Measurements from ENCODE around the gene ANKRD13C. TPM values are rescaled to one million over a fixed set of nuclear protein-coding genes. Genes with fewer than 3 reads are reported as not detected.

ANKRD13C gene
- total RNA-seq, 1 donor from 2014 or later, result 26.5 TPM

- Mint-ChIP-seq H3K9me3 (no peaks in the 10 kb centered on the region), H3K36me3 (ENCODE audit: low read depth) (peaks cover 32% of the 10 kb centered on the region), H3K4me1 (ENCODE audit: low read depth) (peaks cover 43% of the 10 kb centered on the region), H3K4me3 (peak within 1 kb of the TSS; percentile 93), H3K27ac (peak within 1 kb of the TSS; percentile 99), H3K27me3 (ENCODE audit: insufficient read depth) (no peaks in the 10 kb centered on the region)
- intact Hi-C loops (cut with micrococcal nuclease), result loop anchor here (1.0 to 5.0 kb wide), 8 partner anchors 14 to 1724 kb away; partner anchors contain the start of genes ANKRD13C, CTH, DEPDC1 and LRRC40
- peak; percentile 95 for DNase-seq (ENCODE audit: low spot score)
Measured at GRCh38 chr1:70221238-70222121, 133.0 kb downstream of the ANKRD13C start, which contains the start of gene SRSF11. SRSF11 (plus strand) TSS chr1:70221380; CDS start chr1:70221637, 257 bp downstream.

DNA sequence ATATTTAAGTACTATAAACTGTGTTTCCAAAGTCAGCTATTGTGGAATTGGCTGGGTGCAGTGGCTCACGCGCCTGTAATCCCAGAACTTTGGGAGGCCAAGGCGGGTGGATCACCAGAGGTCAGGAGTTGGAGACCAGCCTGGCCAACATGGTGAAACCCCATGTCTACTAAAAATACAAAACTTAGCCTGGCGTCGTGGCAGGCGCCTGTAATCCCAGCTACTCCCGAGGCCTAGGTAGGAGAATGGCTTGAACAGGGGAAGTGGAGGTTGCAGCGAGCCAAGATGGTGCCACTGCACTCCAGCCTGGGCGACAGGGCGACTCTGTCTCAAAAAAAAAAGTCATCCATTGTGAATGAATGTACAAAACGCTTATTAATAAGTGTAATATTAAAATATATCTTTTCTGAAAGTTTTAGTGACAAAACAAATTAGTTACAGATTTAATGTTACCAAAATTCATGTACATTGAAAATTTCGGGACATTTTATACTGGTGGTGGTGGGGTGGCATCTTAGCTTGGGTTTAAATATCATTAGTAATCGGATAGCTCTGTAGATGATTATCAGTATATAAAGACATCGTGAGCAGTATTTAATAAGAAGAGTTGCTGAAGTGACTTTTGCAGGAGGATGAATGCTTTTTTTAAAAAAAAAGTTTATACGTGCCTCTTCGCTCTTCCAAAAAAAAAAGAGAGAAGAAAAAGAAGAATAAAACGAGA is 133.8 kb downstream of the ANKRD13C start:
- intact Hi-C loops (cut with micrococcal nuclease), result loop anchor here (1.0 to 5.0 kb wide), 8 partner anchors 15 to 1723 kb away; partner anchors contain the start of genes ANKRD13C, CTH, DEPDC1 and LRRC40
- Mint-ChIP-seq H3K36me3 (ENCODE audit: low read depth) (peaks cover 32% of the 10 kb centered on the region), H3K4me3 (peak overlapping the region; percentile 93), H3K27me3 (ENCODE audit: insufficient read depth) (no peaks in the 10 kb centered on the region), H3K4me1 (ENCODE audit: low read depth) (peaks cover 41% of the 10 kb centered on the region), H3K27ac (peak overlapping the region; percentile 99), H3K9me3 (no peaks in the 10 kb centered on the region)
- no peak for DNase-seq (ENCODE audit: low spot score)

GRCh38 chr1:70220015-70220414 is 134.5 kb downstream of the ANKRD13C start:
- H3K4me1 Mint-ChIP-seq (ENCODE audit: low read depth), result peaks cover 41% of the 10 kb centered on the region

DNA sequence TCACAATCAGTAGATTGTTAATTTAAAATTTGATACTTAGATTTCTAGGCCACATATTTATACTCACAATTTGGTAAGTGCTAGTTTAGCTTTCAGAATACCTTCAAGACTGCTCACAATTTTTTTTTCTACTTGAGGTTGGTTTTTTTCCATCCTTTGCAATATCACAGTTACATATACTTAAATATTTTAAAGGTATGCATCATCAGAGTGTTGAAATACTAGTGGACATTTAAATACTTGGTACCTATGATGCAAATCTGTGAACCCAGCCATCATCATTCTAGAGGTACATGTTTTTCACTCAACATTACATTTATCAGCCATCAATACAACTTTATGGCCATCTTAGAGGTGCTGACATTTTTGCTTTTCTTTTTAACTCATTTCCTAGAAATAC is 143.0 kb downstream of the ANKRD13C start:
- H3K27ac Mint-ChIP-seq, result no peak overlapping the region
- H3K27me3 Mint-ChIP-seq (ENCODE audit: insufficient read depth), result no peaks in the 10 kb centered on the region
- DNase-seq (ENCODE audit: low spot score), result no peak
- intact Hi-C loops (cut with micrococcal nuclease), result no loop called here
- no peaks in the 10 kb centered on the region for H3K9me3 Mint-ChIP-seq
- peaks cover 38% of the 10 kb centered on the region for H3K4me1 Mint-ChIP-seq (ENCODE audit: low read depth)
- no peak overlapping the region for H3K4me3 Mint-ChIP-seq
- peaks cover 20% of the 10 kb centered on the region for H3K36me3 Mint-ChIP-seq (ENCODE audit: low read depth)

More at GRCh38 chr1:70220015-70220414, 134.5 kb downstream of the ANKRD13C start:
- no peak for DNase-seq (ENCODE audit: low spot score)
- Mint-ChIP-seq H3K4me3 (peak overlapping the region; percentile 59), H3K36me3 (ENCODE audit: low read depth) (peaks cover 34% of the 10 kb centered on the region), H3K9me3 (no peaks in the 10 kb centered on the region), H3K27me3 (ENCODE audit: insufficient read depth) (no peaks in the 10 kb centered on the region), H3K27ac (peak overlapping the region; percentile 84)
- intact Hi-C loops (cut with micrococcal nuclease), result loop anchor here (2.0 to 5.0 kb wide), 3 partner anchors 88 to 1723 kb away; partner anchors contain the start of gene DEPDC1

DNA sequence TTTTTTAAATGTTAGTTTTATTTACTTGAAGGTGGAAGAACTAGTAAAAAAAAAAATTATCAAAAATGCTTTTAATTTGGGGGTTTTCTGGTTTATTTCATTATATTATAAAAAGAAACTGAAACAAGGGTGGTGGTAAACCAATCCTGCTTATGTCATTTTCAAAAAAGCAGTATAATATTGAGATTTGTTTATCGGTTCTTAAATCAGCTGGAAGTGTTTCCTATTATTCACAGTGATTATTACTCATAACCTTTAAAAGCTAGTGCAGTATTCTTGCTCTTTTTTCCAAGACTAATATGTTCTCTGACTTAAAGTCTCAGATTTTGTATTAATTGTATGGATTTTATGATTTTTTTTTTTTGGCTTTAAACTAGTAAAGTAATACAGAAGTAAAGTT is 143.7 kb downstream of the ANKRD13C start:
- Mint-ChIP-seq H3K4me3 (no peak overlapping the region), H3K27ac (no peak overlapping the region), H3K9me3 (no peaks in the 10 kb centered on the region), H3K27me3 (ENCODE audit: insufficient read depth) (no peaks in the 10 kb centered on the region), H3K4me1 (ENCODE audit: low read depth) (peaks cover 38% of the 10 kb centered on the region), H3K36me3 (ENCODE audit: low read depth) (peaks cover 21% of the 10 kb centered on the region)
- no peak for DNase-seq (ENCODE audit: low spot score)
- intact Hi-C loops (cut with micrococcal nuclease), result no loop called here

Other genes starting within 250 kb of the ANKRD13C start
- gene LRRC40, start 149.1 kb downstream of the ANKRD13C start, total RNA-seq, result 22.6 and 23.4 TPM in 2 replicates
- gene SRSF11, start 133.3 kb downstream of the ANKRD13C start, total RNA-seq, result 199 and 202 TPM in 2 replicates
- gene CTH, start 56.5 kb upstream of the ANKRD13C start, total RNA-seq, result 13.3 and 13.7 TPM in 2 replicates

Measured in activated T-helper 1 cell treated with anti-CD3 and anti-CD28 coated beads, Interleukin-12 subunit alpha, Interleukin-12 subunit beta, Interleukin-2, Interleukin-4 antibody, amounts not matched to agents 30 ng/mL and 10 ng/mL and 1 ng/mL, durations not matched to agents 14 hours and 24 hours and 36 hours (primary cell).